HepG2 (cell line): ENCODE data around the gene GGA3. TPM values are rescaled to one million over a fixed set of nuclear protein-coding genes. Genes with fewer than 3 reads are reported as not detected.

ENCODE experiments used
- ATAC-seq: fragments of 200-7000 bp; cut with Tn5 transposase; 3 replicates; pipeline ENCODE4 v1.9.1; 2020; ENCODE audit warnings: mild to moderate bottlenecking, moderate library complexity
- BruUV-seq: library from RNA; stranded (reverse); fragments of 400-500 nt; replicated peaks from 2 replicates; lab custom pipeline; 2021; lab: Mats Ljungman, UMichigan
- CTCF ChIA-PET: fragments of 300-600 bp; formaldehyde crosslinking; extraction: SDS; loops from one replicate; lab custom pipeline; 2021; ENCODE audit warnings: low total read pairs, inconsistent platforms, low intra/inter-chr PET ratio; lab: Yijun Ruan, JAX
- POLR2A ChIA-PET: fragments of 350-600 bp; sonication (Branson Sonifier 250); formaldehyde crosslinking; loops from one replicate; lab custom pipeline; 2020; ENCODE audit warnings: antibody characterized with exemption, inconsistent platforms; lab: Yijun Ruan, JAX
- DNase-seq: peaks from one replicate; pipeline ENCODE4 v3.0.0-alpha.2; 2015; ENCODE audit warnings: low spot score
- FAIRE-seq: peaks from 3 replicates; lab custom pipeline; 2011; peaks lifted over from hg19 to GRCh38; lab: Jason Lieb, UNC
- H2AFZ ChIP-seq: one replicate; pipeline ENCODE4 v1.6.1; 2011; ENCODE audit warnings: low read length, inconsistent platforms
- H3K27ac ChIP-seq: fragments of 300-600 bp; 3 replicates; pipeline ENCODE4 v1.8.0; 2011; ENCODE audit warnings: mixed run types, mild to moderate bottlenecking, mixed read lengths, low read length, inconsistent platforms; ENCODE audit not compliant: insufficient read depth; ENCODE audit errors: extremely low read length
- H3K27me3 ChIP-seq, 2 experiments: fragments of 200-600 bp in 1 of 2; 2 replicates in 1 of 2; 3 replicates in 1 of 2; pipeline versions ENCODE4 v1.6.0 to v1.8.0; 2011; ENCODE audit warnings: low read length in 2 of 2, mild to moderate bottlenecking in 2 of 2, moderate library complexity in 2 of 2, inconsistent platforms in 1 of 2; ENCODE audit not compliant: insufficient read depth in 2 of 2, control insufficient read depth in 1 of 2
- H3K36me3 ChIP-seq, 2 experiments: fragments of 200-600 bp in 1 of 2; replicated peaks in 1 of 2; 2 replicates in 1 of 2; 3 replicates in 1 of 2; pipeline versions ENCODE4 v1.5.1 to v1.8.0; 2011; ENCODE audit warnings: low read length in 2 of 2, inconsistent platforms in 1 of 2; ENCODE audit not compliant: insufficient read depth in 2 of 2, control insufficient read depth in 1 of 2
- H3K4me1 ChIP-seq: 2 replicates; pipeline ENCODE4 v1.5.1; 2012; ENCODE audit warnings: low read length, inconsistent platforms; ENCODE audit not compliant: insufficient read depth
- H3K4me2 ChIP-seq: 2 replicates; pipeline ENCODE4 v1.6.0; 2011; ENCODE audit warnings: low read depth, low read length, inconsistent platforms
- H3K4me3 ChIP-seq, 3 experiments: fragments of 200-600 bp in 1 of 3; sonication (generic), shearing (Covaris generic) in 1 of 3; replicated peaks in 1 of 3; 2 replicates each; pipeline ENCODE4 v1.5.1; 2011 to 2016; ENCODE audit warnings: low read length in 3 of 3, inconsistent platforms in 2 of 3, low read depth in 2 of 3, mild to moderate bottlenecking in 2 of 3, control low read depth in 1 of 3, mixed read lengths in 1 of 3; ENCODE audit not compliant: insufficient read depth in 1 of 3
- H3K79me2 ChIP-seq: one replicate; pipeline ENCODE4 v1.6.1; 2011; ENCODE audit warnings: low read length, inconsistent platforms; ENCODE audit not compliant: insufficient read depth
- H3K9ac ChIP-seq: 2 replicates; pipeline ENCODE4 v1.6.0; 2011; ENCODE audit warnings: mild to moderate bottlenecking, low read depth, low read length, inconsistent platforms; ENCODE audit not compliant: insufficient read depth
- H3K9me3 ChIP-seq: 2 replicates; pipeline ENCODE4 v1.5.1; 2012; ENCODE audit warnings: mild to moderate bottlenecking, low read length
- H4K20me1 ChIP-seq: 2 replicates; pipeline ENCODE4 v1.6.0; 2011; ENCODE audit warnings: inconsistent platforms, mild to moderate bottlenecking, low read length, moderate library complexity; ENCODE audit not compliant: insufficient read depth
- ASH2L ChIP-seq: fragments of 300-600, 200-600 bp; sonication (generic); IDR thresholded peaks from 2 replicates; pipeline ENCODE4 v1.7.0; 2017; ENCODE audit warnings: low read depth, mild to moderate bottlenecking, moderate library complexity, mixed read lengths, low read length; ENCODE audit not compliant: insufficient read length
- BORCS8-MEF2B ChIP-seq: sonication (generic); formaldehyde crosslinking; IDR thresholded peaks from 2 replicates; pipeline ENCODE4 v1.8.0; 2022; ENCODE audit warnings: mild to moderate bottlenecking, missing genetic modification reagents
- CENPT ChIP-seq: sonication (generic); formaldehyde crosslinking; IDR thresholded peaks from 2 replicates; pipeline ENCODE4 v1.8.0; 2022; ENCODE audit warnings: low read depth, mild to moderate bottlenecking, moderate library complexity, missing genetic modification reagents
- DNMT3B ChIP-seq: conservative IDR thresholded peaks from 2 replicates; pipeline ENCODE4 v1.6.1; 2016; ENCODE audit warnings: missing biosample characterization, control low read depth
- DR1 ChIP-seq: sonication (generic); formaldehyde crosslinking; IDR thresholded peaks from 2 replicates; pipeline ENCODE4 v1.8.0; 2021; ENCODE audit warnings: mild to moderate bottlenecking, missing genetic modification reagents, inconsistent platforms
- HNRNPLL ChIP-seq: fragments of 200-400 bp; formaldehyde crosslinking; IDR thresholded peaks from 2 replicates; pipeline ENCODE4 v1.6.1; 2017; ENCODE audit warnings: mild to moderate bottlenecking, low read depth, low read length; ENCODE audit not compliant: poor library complexity, severe bottlenecking
- HOXD1 ChIP-seq: sonication (generic); formaldehyde crosslinking; IDR thresholded peaks from 2 replicates; pipeline ENCODE4 v1.5.0; 2020; ENCODE audit warnings: missing genetic modification reagents
- MXI1 ChIP-seq: IDR thresholded peaks from 3 replicates; pipeline ENCODE4 v1.6.1; 2012; ENCODE audit warnings: low read depth, low read length, inconsistent platforms, borderline replicate concordance
- MYNN ChIP-seq: sonication (generic); formaldehyde crosslinking; IDR thresholded peaks from 2 replicates; pipeline ENCODE4 v1.4.0; 2020; ENCODE audit warnings: mild to moderate bottlenecking, low read depth, missing genetic modification reagents
- NKX3-1 ChIP-seq: sonication (generic); formaldehyde crosslinking; IDR thresholded peaks from 2 replicates; pipeline ENCODE4 v1.5.0; 2020; ENCODE audit warnings: missing genetic modification reagents
- POLR2A ChIP-seq, 2 experiments: IDR thresholded peaks; 2 replicates each; pipeline ENCODE4 v1.6.1; 2011; ENCODE audit warnings: low read depth in 2 of 2, low read length in 2 of 2, mild to moderate bottlenecking in 1 of 2, moderate library complexity in 1 of 2; ENCODE audit not compliant: insufficient read depth in 1 of 2
- RBFOX2 ChIP-seq: fragments of 200-400 bp; formaldehyde crosslinking; IDR thresholded peaks from 2 replicates; pipeline ENCODE4 v1.6.1; 2017; ENCODE audit warnings: low read depth, mild to moderate bottlenecking, low read length
- RBM22 ChIP-seq: fragments of 200-400 bp; formaldehyde crosslinking; optimal IDR thresholded peaks from 2 replicates; pipeline ENCODE3; 2017; ENCODE audit warnings: mild to moderate bottlenecking, low read length, moderate library complexity
- SALL1 ChIP-seq: sonication (generic); formaldehyde crosslinking; IDR thresholded peaks from 2 replicates; pipeline ENCODE4 v1.8.0; 2022; ENCODE audit warnings: mild to moderate bottlenecking, missing genetic modification reagents
- SRF ChIP-seq: IDR thresholded peaks from 2 replicates; pipeline ENCODE4 v1.6.1; 2011; ENCODE audit warnings: mild to moderate bottlenecking, low read depth, low read length, moderate library complexity
- ZMYM2 ChIP-seq: sonication (generic); formaldehyde crosslinking; IDR thresholded peaks from 2 replicates; pipeline ENCODE4 v1.8.0; 2022; ENCODE audit warnings: mild to moderate bottlenecking, missing genetic modification reagents
- ZNF224 ChIP-seq: sonication (generic); formaldehyde crosslinking; IDR thresholded peaks from 2 replicates; pipeline ENCODE4 v1.5.0; 2020; ENCODE audit warnings: mild to moderate bottlenecking, missing genetic modification reagents
- ZNF234 ChIP-seq: sonication (generic); formaldehyde crosslinking; conservative IDR thresholded peaks from 2 replicates; pipeline ENCODE4 v1.5.1; 2020; ENCODE audit warnings: mild to moderate bottlenecking, missing genetic modification reagents
- ZNF24 ChIP-seq: fragments of 450-650 bp; IDR thresholded peaks from 2 replicates; pipeline ENCODE4 v1.6.1; 2017; ENCODE audit warnings: antibody characterized with exemption, mild to moderate bottlenecking
- ZNF343 ChIP-seq: sonication (generic); formaldehyde crosslinking; IDR thresholded peaks from 2 replicates; pipeline ENCODE4 v1.4.0; 2020; ENCODE audit warnings: mild to moderate bottlenecking, missing genetic modification reagents
- ZNF510 ChIP-seq: sonication (generic); formaldehyde crosslinking; IDR thresholded peaks from 2 replicates; pipeline ENCODE4 v1.4.0; 2020; ENCODE audit warnings: low read depth, mild to moderate bottlenecking, missing genetic modification reagents
- ZSCAN12 ChIP-seq: sonication (generic); formaldehyde crosslinking; IDR thresholded peaks from 2 replicates; pipeline ENCODE4 v1.9.0; 2021; ENCODE audit warnings: mild to moderate bottlenecking, missing genetic modification reagents
- ZSCAN21 ChIP-seq: sonication (generic); formaldehyde crosslinking; IDR thresholded peaks from 2 replicates; pipeline ENCODE4 v1.8.0; 2022; ENCODE audit warnings: mild to moderate bottlenecking, missing genetic modification reagents, moderate library complexity, borderline replicate concordance
- WGBS: methylation state at CpG from one replicate; pipeline ENCODE4 v1.1.6; 2017; ENCODE audit warnings: low lambda C conversion rate; 5-methylcytosine and 5-hydroxymethylcytosine counted together
- in situ Hi-C: cut with HindIII; loops from 2 replicates; pipeline ENCODE4 v1.10.0; 2017; ENCODE audit warnings: low pct_unique_long_range_greater_than_20kb; ENCODE audit not compliant: extremely low pct_ligation_motif_present
- intact Hi-C: fragments of 100-400 bp; cut with micrococcal nuclease; formaldehyde crosslinking; loops from one replicate; pipeline ENCODE4 v1.10.0; 2022; ENCODE audit not compliant: unreplicated experiment
- polyA plus RNA-seq, 8 experiments: library from polyadenylated mRNA; depleted of rRNA in 3 of 8; stranded (reverse) in 7 of 8; unstranded in 1 of 8; fragments of >200 nt; fragmentation: Illumina TruSeq in 4 of 8; extraction: Trizol in 4 of 8; gene quantifications; 2 replicates each; pipeline versions ENCODE4 v1.2.1 to v1.2.3, GENCODE V29; 2011 to 2016; ENCODE audit warnings: low read depth in 4 of 8, missing spikeins in 1 of 8, mixed read lengths in 1 of 8; ENCODE audit not compliant: insufficient read depth in 1 of 8
- total RNA-seq, 5 experiments: library from RNA; depleted of rRNA; stranded (reverse); fragments of >200 nt; fragmentation: Illumina TruSeq; extraction: Trizol; gene quantifications; 2 replicates each; pipeline ENCODE4 v1.2.3, GENCODE V29; 2016; ENCODE audit warnings: low read depth in 1 of 5
- TF ChIP-seq, protein P1 (sequence below): sonication (generic); formaldehyde crosslinking; IDR thresholded peaks from 2 replicates; pipeline ENCODE4 v1.8.0; 2023; ENCODE audit warnings: mild to moderate bottlenecking, missing genetic modification reagents
- TF ChIP-seq, protein P2 (sequence below): sonication (generic); formaldehyde crosslinking; IDR thresholded peaks from 2 replicates; pipeline ENCODE4 v1.4.0; 2020; ENCODE audit warnings: mild to moderate bottlenecking, missing genetic modification reagents
- TF ChIP-seq, protein P3 (sequence below): sonication (generic); formaldehyde crosslinking; IDR thresholded peaks from 2 replicates; pipeline ENCODE4 v1.8.1; 2023; ENCODE audit warnings: mild to moderate bottlenecking, missing genetic modification reagents

The GGA3 gene
- total and polyA plus RNA-seq, 2 of the 13 experiments (the other 11 are each of a cell fraction or from before 2014, with no cell fraction given), result 28.4 to 43.7 TPM

DNA sequence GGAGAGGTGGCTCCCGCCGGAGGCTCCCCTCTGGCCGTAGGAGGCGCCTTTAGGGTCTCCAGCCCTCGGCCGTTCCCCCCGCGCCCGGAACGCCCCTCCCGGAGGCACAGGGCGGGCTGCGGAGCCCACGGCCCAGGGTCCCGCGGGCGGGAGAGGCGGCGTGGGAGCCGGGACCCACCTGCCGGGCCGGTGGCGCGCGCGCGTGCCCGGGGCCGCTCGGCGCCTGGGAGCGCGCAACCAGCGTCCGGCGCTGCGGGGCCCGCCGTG is 9.5 kb upstream of the GGA3 start, which contains the start of gene MIF4GD:
Gene MIF4GD, minus strand, starts transcription at position 266 of the 267 bp plus-strand sequence. CDS start 1,036 bp downstream, outside the sequence.
- no peak for DNase-seq
- Histone ChIP-seq H3K27ac (peak within 1 kb of the TSS; percentile 77), H3K9me3 (no peaks in the 10 kb centered on the region), H3K4me2 (peak within 1 kb of the TSS; percentile 94), H2AFZ (no peak within 1 kb of the TSS), H3K79me2 (peaks cover 6% of the 10 kb centered on the region), H3K4me1 (peaks cover 43% of the 10 kb centered on the region), H3K27me3 (no peaks in the 10 kb centered on the region), H4K20me1 (no peaks in the 10 kb centered on the region), H3K9ac (peak within 1 kb of the TSS; percentile 96), H3K4me3 (peak within 1 kb of the TSS; percentile 91 to 98 (median 94)), H3K36me3 (peaks cover 8 to 31% of the 10 kb centered on the region in 2 experiments; a peak in 4 of 5 replicates)
- ATAC-seq, result no peak
- WGBS, result 0% methylated on average over 18 of the region's 39 CpGs
- in situ Hi-C loops, result no loop called here
- POLR2A ChIA-PET, result interaction anchor here (0.6 to 6.6 kb wide), 24 partner anchors 10 to 240 kb away, joined by 3 to 93 read pairs (median 6); partner anchors contain the start of genes GGA3, GRB2, MRPS7 and NT5C
- no peak for FAIRE-seq
- intact Hi-C loops, result loop anchor here (1.0 to 2.0 kb wide), 4 partner anchors 18 to 142 kb away; partner anchors contain the start of genes GRB2 and SLC25A19
- no TSS peak for BruUV-seq
- CTCF ChIA-PET, result interaction anchor here (1.1 to 1.2 kb wide), 2 partner anchors 18 to 52 kb away, joined by 3 to 4 read pairs; partner anchors contain the start of gene SLC25A19
- TF ChIP-seq DNMT3B (CRISPR knock-in tag) (0 out of 2 replicates have a peak, but pooled peaks have one; percentile 6), ZNF510 (CRISPR knock-in tag) (no peak), NKX3-1 (CRISPR knock-in tag) (no peak), RBM22 (no peak), DR1 (CRISPR knock-in tag) (no peak), BORCS8-MEF2B (CRISPR knock-in tag) (no peak), POLR2A (IDR thresholded peaks at IDR 0.05; ENCODE audit: insufficient read depth in 1 of 2, low read depth in 2 of 2, low read length in 2 of 2) (peak in 1 of 2 experiments; percentile 20; a peak in 1 of 4 replicates), SALL1 (CRISPR knock-in tag) (no peak), MXI1 (no peak), ASH2L (peak; percentile 4), ZSCAN12 (CRISPR knock-in tag) (0 out of 2 replicates have a peak, but pooled peaks have one; percentile 12), ZNF224 (no peak), ZNF343 (no peak), HOXD1 (CRISPR knock-in tag) (no peak; the same call in 1 of the 2 replicates), MYNN (CRISPR knock-in tag) (no peak), HNRNPLL (peak; percentile 4), RBFOX2 (peak; percentile 67; the same call in 1 of the 2 replicates), CENPT (CRISPR knock-in tag) (peak; percentile 47), ZMYM2 (CRISPR knock-in tag) (0 out of 2 replicates have a peak, but pooled peaks have one; percentile 34), ZNF234 (0 out of 2 replicates have a peak, but pooled peaks have one; percentile 23), SRF (0 out of 2 replicates have a peak, but pooled peaks have one; percentile 36), ZSCAN21 (no peak; the same call in 1 of the 2 replicates), ZNF24 (no peak)
- TF ChIP-seq, protein P1, sequence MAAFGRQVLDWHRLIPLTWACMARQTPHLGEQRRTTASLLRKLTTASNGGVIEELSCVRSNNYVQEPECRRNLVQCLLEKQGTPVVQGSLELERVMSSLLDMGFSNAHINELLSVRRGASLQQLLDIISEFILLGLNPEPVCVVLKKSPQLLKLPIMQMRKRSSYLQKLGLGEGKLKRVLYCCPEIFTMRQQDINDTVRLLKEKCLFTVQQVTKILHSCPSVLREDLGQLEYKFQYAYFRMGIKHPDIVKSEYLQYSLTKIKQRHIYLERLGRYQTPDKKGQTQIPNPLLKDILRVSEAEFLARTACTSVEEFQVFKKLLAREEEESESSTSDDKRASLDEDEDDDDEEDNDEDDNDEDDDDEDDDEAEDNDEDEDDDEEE, result peak; percentile 35; the same call in 1 of the 2 replicates
- TF ChIP-seq, protein P2, sequence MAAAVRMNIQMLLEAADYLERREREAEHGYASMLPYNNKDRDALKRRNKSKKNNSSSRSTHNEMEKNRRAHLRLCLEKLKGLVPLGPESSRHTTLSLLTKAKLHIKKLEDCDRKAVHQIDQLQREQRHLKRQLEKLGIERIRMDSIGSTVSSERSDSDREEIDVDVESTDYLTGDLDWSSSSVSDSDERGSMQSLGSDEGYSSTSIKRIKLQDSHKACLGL (CRISPR knock-in tag), result 0 out of 2 replicates have a peak, but pooled peaks have one; percentile 28
- TF ChIP-seq, protein P3, sequence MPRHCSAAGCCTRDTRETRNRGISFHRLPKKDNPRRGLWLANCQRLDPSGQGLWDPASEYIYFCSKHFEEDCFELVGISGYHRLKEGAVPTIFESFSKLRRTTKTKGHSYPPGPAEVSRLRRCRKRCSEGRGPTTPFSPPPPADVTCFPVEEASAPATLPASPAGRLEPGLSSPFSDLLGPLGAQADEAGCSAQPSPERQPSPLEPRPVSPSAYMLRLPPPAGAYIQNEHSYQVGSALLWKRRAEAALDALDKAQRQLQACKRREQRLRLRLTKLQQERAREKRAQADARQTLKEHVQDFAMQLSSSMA (CRISPR knock-in tag), result 0 out of 2 replicates have a peak, but pooled peaks have one; percentile 7
